Endothelial cell of umbilical vein (primary cell): ENCODE results near the gene MAMDC4. TPM values are rescaled to one million over a fixed set of nuclear protein-coding genes. Genes with fewer than 3 reads are reported as not detected.

Source experiments
- BruUV-seq: library from RNA; stranded (reverse); fragments of 400-500 nt; replicated peaks from 2 replicates; lab custom pipeline; 2021; lab: Mats Ljungman, UMichigan
- CTCF ChIA-PET: fragments of 300-600, 350-600 bp; sonication (Branson Sonifier 250); formaldehyde crosslinking; loops from one replicate; lab custom pipeline; 2021; ENCODE audit warnings: antibody characterized with exemption, inconsistent platforms; lab: Charles Lee
- POLR2A ChIA-PET: fragments of 300-600, 350-600 bp; sonication (Branson Sonifier 250); formaldehyde crosslinking; loops from one replicate; lab custom pipeline; 2021; ENCODE audit warnings: antibody characterized with exemption, inconsistent platforms; lab: Charles Lee
- DNase-seq: peaks from one replicate; pipeline ENCODE4 v3.0.0-alpha.2; 2011; ENCODE audit warnings: low read depth, low spot score
- FAIRE-seq: peaks from 2 replicates; lab custom pipeline; 2011; peaks lifted over from hg19 to GRCh38; lab: Jason Lieb, UNC
- H2AFZ ChIP-seq: 2 replicates; pipeline ENCODE4 v1.6.0; 2012; ENCODE audit warnings: low read depth, low read length, control low read depth, inconsistent platforms
- H3K27ac ChIP-seq: 2 replicates; pipeline ENCODE4 v1.5.1; 2011; ENCODE audit warnings: low read depth, mild to moderate bottlenecking, control low read depth, low read length, moderate library complexity; ENCODE audit not compliant: insufficient read depth
- H3K27me3 ChIP-seq, 2 experiments: 2 replicates each; pipeline versions ENCODE4 v1.6.0 to v1.6.1; 2011; ENCODE audit warnings: low read length in 2 of 2, mixed read lengths in 1 of 2; ENCODE audit not compliant: control insufficient read depth in 2 of 2, insufficient read depth in 2 of 2
- H3K36me3 ChIP-seq, 2 experiments: 2 replicates in 1 of 2; 3 replicates in 1 of 2; pipeline ENCODE4 v1.5.1; 2011; ENCODE audit warnings: low read length in 2 of 2, mild to moderate bottlenecking in 1 of 2, moderate library complexity in 1 of 2; ENCODE audit not compliant: control insufficient read depth in 2 of 2, insufficient read depth in 2 of 2; ENCODE audit errors: extremely low read depth in 1 of 2
- H3K4me1 ChIP-seq: 3 replicates; pipeline ENCODE4 v1.5.1; 2011; ENCODE audit warnings: mild to moderate bottlenecking, low read length; ENCODE audit not compliant: control insufficient read depth, insufficient read depth; ENCODE audit errors: extremely low read depth
- H3K4me2 ChIP-seq: 2 replicates; pipeline ENCODE4 v1.6.1; 2011; ENCODE audit warnings: low read length, control low read depth, mixed read lengths; ENCODE audit not compliant: insufficient read depth
- H3K4me3 ChIP-seq, 3 experiments: fragments of 200-600 bp in 1 of 3; sonication (generic), shearing (Covaris generic) in 1 of 3; replicated peaks in 1 of 3; 2 replicates each; pipeline ENCODE4 v1.5.1; 2011 to 2016; ENCODE audit warnings: control low read depth in 3 of 3, low read length in 3 of 3, mild to moderate bottlenecking in 2 of 3, inconsistent platforms in 1 of 3, low read depth in 1 of 3, moderate library complexity in 1 of 3; ENCODE audit not compliant: insufficient read depth in 1 of 3
- H3K79me2 ChIP-seq: 2 replicates; pipeline ENCODE4 v1.6.0; 2012; ENCODE audit warnings: low read length, inconsistent platforms; ENCODE audit not compliant: control insufficient read depth, insufficient read depth
- H3K9ac ChIP-seq: replicated peaks from 2 replicates; pipeline ENCODE3; 2011; ENCODE audit warnings: low read length, control low read depth; ENCODE audit not compliant: insufficient read depth; ENCODE audit errors: extremely low read depth
- H3K9me1 ChIP-seq: replicated peaks from 3 replicates; pipeline ENCODE4 v1.6.0; 2011; ENCODE audit warnings: mild to moderate bottlenecking, low read length; ENCODE audit not compliant: control insufficient read depth, insufficient read depth; ENCODE audit errors: extremely low read depth
- H3K9me3 ChIP-seq: replicated peaks from 2 replicates; pipeline ENCODE4 v1.5.1; 2012; ENCODE audit warnings: low read length, inconsistent platforms; ENCODE audit not compliant: control insufficient read depth, insufficient read depth
- H4K20me1 ChIP-seq: replicated peaks from 2 replicates; pipeline ENCODE3; 2011; ENCODE audit warnings: mild to moderate bottlenecking, low read length; ENCODE audit not compliant: control insufficient read depth, insufficient read depth; ENCODE audit errors: extremely low read depth
- CTCF ChIP-seq, 2 donors: IDR thresholded peaks; 1 replicate in 1 of 2; 2 replicates in 1 of 2; pipeline ENCODE4 v1.5.1; 2011; ENCODE audit warnings: low read length in 2 of 2, mild to moderate bottlenecking in 2 of 2, moderate library complexity in 2 of 2, control low read depth in 1 of 2, inconsistent platforms in 1 of 2, low read depth in 1 of 2; ENCODE audit not compliant: insufficient read depth in 1 of 2; ENCODE audit errors: extremely low read depth in 1 of 2
- EZH2 ChIP-seq: IDR thresholded peaks from 2 replicates; pipeline ENCODE4 v1.6.1; 2012; ENCODE audit warnings: borderline replicate concordance, low read depth, mild to moderate bottlenecking, moderate library complexity, low read length, inconsistent platforms; ENCODE audit not compliant: severe bottlenecking
- FOS ChIP-seq: IDR thresholded peaks from 2 replicates; pipeline ENCODE4 v1.6.1; 2011; ENCODE audit warnings: mild to moderate bottlenecking, low read length, moderate library complexity, borderline replicate concordance; ENCODE audit not compliant: insufficient read depth
- GATA2 ChIP-seq: IDR thresholded peaks from 2 replicates; pipeline ENCODE4 v1.7.0; 2011; ENCODE audit warnings: low read depth, mild to moderate bottlenecking, moderate library complexity, mixed read lengths, low read length; ENCODE audit not compliant: insufficient read length, insufficient read depth
- JUN ChIP-seq: IDR thresholded peaks from 2 replicates; pipeline ENCODE4 v1.6.1; 2011; ENCODE audit warnings: borderline replicate concordance, low read depth; ENCODE audit not compliant: insufficient read length, insufficient read depth
- MAX ChIP-seq: IDR thresholded peaks from 2 replicates; pipeline ENCODE4 v1.6.1; 2011; ENCODE audit not compliant: insufficient read depth, insufficient read length
- MYC ChIP-seq: IDR thresholded peaks from one replicate; pipeline ENCODE4 v1.6.1; 2011; ENCODE audit warnings: mild to moderate bottlenecking, low read depth, low read length
- POLR2A ChIP-seq: IDR thresholded peaks from 2 replicates; pipeline ENCODE4 v1.6.1; 2012; ENCODE audit warnings: low read depth, mild to moderate bottlenecking, control low read depth, low read length
- POLR2AphosphoS5 ChIP-seq: IDR thresholded peaks from 2 replicates; pipeline ENCODE4 v1.6.1; 2012; ENCODE audit warnings: low read depth, mild to moderate bottlenecking, control low read depth, low read length, moderate library complexity; ENCODE audit not compliant: insufficient read depth
- dilution Hi-C: fragments of 300-500 bp; cut with MboI; formaldehyde crosslinking; loops from one replicate; pipeline ENCODE4 v1.15.0; 2019; ENCODE audit warnings: low sequenced_read_pairs; ENCODE audit not compliant: extremely low pct_ligation_motif_present
- intact Hi-C: fragments of 100-400 bp; cut with micrococcal nuclease; formaldehyde crosslinking; loops from one replicate; pipeline ENCODE4 v1.10.0; 2022
- polyA plus RNA-seq, 4 experiments: library from polyadenylated mRNA; depleted of rRNA in 3 of 4; stranded (reverse) in 3 of 4; unstranded in 1 of 4; fragments of >200 nt; gene quantifications; 2 replicates each; pipeline versions ENCODE4 v1.2.1 to v1.2.3, GENCODE V29; 2011 to 2012; ENCODE audit warnings: missing spikeins in 1 of 4
- total RNA-seq: library from RNA; stranded (reverse); gene quantifications from 2 replicates; pipeline ENCODE4 v1.2.3, GENCODE V29; 2021

The MAMDC4 gene
- total and polyA plus RNA-seq, 2 donors (not counting 3 experiments of a cell fraction or from before 2014, with no cell fraction given): 3.6 to 7.2 TPM

- no peaks in the 10 kb centered on the region for H3K9me1 ChIP-seq
- BruUV-seq: no TSS peak
- POLR2A ChIA-PET: no interaction called here
- dilution Hi-C loops (no loop called here), intact Hi-C loops (loop anchor here (2.0 to 5.0 kb wide), 2 partner anchors 56 to 97 kb away; partner anchors contain the start of genes C8G, FBXW5 and TMEM141)
- TF ChIP-seq FOS (no peak), MYC (peak; percentile 56), POLR2AphosphoS5 (peak; percentile 54), MAX (no peak), JUN (no peak), EZH2 (no peak), POLR2A (peak; percentile 49), CTCF (IDR thresholded peaks at IDR 0.05; ENCODE audit: extremely low read depth in 1 of 2, insufficient read depth in 1 of 2, low read depth in 1 of 2, low read length in 2 of 2) (no peak), GATA2 (no peak)
- H3K4me3 ChIP-seq: peak overlapping the region; percentile 29 to 90 (median 45)
- peaks cover 10 to 28% of the 10 kb centered on the region in 2 experiments for H3K27me3 ChIP-seq
- H3K4me1 ChIP-seq: peaks cover 10% of the 10 kb centered on the region
- no peak overlapping the region for H3K9ac ChIP-seq
- H3K36me3 ChIP-seq: no peaks in the 10 kb centered on the region
- no peaks in the 10 kb centered on the region for H4K20me1 ChIP-seq
- peak overlapping the region; percentile 60 for H3K4me2 ChIP-seq
- CTCF ChIA-PET: interaction anchor here (0.6 to 2.0 kb wide), 7 partner anchors 96 to 243 kb away, joined by 3 to 7 read pairs (median 4); no protein-coding TSS in a partner anchor
- DNase-seq (peak; percentile 72), FAIRE-seq (peak; percentile 89)
- H2AFZ ChIP-seq: no peak overlapping the region
- no peaks in the 10 kb centered on the region for H3K9me3 ChIP-seq
- H3K79me2 ChIP-seq: no peaks in the 10 kb centered on the region
- H3K27ac ChIP-seq: no peak overlapping the region
Measured at GRCh38 chr9:136847826-136848392, 4.2 kb upstream of the MAMDC4 start.
